GM19239 (cell line): ENCODE results near the gene TEDDM1.
A peak's percentile ranks its signal among the peaks of the same experiment; 100 is the strongest.
"Not testable (repeated sequence)": the region's sequence is repeated elsewhere in the genome, so short reads cannot be mapped to it uniquely, and the experiment has no call there.

Experiments
- DNase-seq: peaks from one replicate; pipeline ENCODE4 v3.0.0; 2011; ENCODE audit warnings: low spot score; ENCODE audit not compliant: insufficient read length
- FAIRE-seq: peaks from 2 replicates; lab custom pipeline; 2011; peaks lifted over from hg19 to GRCh38; lab: Jason Lieb, UNC

Gene TEDDM1

DNA sequence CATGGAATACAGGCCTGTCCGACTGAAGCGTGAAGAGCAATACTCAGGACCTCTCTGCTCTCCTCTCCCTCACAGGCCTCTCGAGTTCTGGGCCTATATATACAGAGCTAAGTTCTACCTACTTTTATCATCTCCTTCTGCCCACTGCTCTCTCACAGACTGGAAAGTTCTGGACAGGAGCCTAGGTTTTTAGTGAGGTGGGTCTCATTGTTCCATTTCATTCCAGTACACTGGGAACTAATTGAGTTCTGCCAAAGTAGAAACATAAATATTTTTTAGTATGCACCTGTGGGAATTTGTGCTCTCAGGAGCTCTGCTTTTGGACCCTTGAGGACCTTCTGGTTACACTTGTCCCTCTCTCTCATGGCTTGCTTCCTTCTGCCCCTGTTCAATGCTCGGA lies at the start of gene TEDDM1:
TEDDM1 (minus strand) TSS at position 101 of the 400 bp plus-strand sequence. CDS start 182 bp downstream, outside the sequence.
- no peak for FAIRE-seq
- DNase-seq: no peak

GRCh38 chr1:182450087-182450486 lies 49.6 kb upstream of the TEDDM1 start, which contains the start of gene RGSL1:
Gene RGSL1 (plus strand): TSS chr1:182450146. CDS start chr1:182450166, 20 bp downstream.
- FAIRE-seq: no peak
- DNase-seq: no peak

DNA sequence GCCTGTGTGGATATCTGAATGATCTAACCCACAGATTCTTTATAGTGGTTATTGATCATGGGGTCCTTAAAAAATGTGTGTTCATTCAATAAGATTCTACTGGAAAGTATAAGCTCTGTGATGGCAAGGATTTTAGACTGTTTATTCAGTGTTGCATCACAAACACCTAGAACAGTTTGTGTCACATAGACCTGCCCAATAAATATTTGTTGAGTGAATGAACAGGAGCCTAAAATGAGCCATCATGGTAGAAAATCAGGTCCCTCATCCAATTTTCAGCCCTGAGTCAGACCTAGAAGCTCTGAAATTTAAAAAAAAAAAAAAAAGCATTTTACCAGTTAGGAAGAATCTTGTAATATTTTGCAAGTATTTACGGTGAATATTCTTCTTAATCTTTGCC lies 47.2 kb upstream of the TEDDM1 start:
- no peak for DNase-seq
- FAIRE-seq: no peak

- not testable (repeated sequence) for DNase-seq, FAIRE-seq
These were observed 46.7 kb upstream of the TEDDM1 start for GRCh38 chr1:182447124-182447523.

- peak; percentile 95 for FAIRE-seq
These were observed 45.7 kb upstream of the TEDDM1 start for GRCh38 chr1:182446033-182446669.

DNA sequence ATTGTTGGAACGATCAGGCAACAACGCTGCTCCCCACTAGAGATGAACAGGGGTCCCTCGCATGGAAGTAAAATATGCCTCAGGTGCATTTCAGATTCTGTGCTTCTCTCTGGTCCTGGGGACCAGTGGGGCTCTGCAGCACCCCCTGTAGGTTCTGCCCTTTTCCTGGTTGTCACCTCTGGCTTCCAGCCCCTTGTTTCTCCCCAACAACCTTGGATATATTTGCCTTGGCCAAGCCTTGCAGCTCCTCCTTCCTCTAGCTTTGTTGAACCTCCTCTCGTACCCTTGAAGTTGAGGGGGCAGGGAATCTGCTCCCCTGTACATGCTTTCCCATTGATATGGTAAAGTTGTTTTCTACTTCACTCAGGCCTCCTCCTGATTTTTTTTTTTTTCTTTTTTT lies 44.0 kb upstream of the TEDDM1 start:
- FAIRE-seq (no peak), DNase-seq (no peak)

More at GRCh38 chr1:182446033-182446669, 45.7 kb upstream of the TEDDM1 start:
- DNase-seq: no peak

DNA sequence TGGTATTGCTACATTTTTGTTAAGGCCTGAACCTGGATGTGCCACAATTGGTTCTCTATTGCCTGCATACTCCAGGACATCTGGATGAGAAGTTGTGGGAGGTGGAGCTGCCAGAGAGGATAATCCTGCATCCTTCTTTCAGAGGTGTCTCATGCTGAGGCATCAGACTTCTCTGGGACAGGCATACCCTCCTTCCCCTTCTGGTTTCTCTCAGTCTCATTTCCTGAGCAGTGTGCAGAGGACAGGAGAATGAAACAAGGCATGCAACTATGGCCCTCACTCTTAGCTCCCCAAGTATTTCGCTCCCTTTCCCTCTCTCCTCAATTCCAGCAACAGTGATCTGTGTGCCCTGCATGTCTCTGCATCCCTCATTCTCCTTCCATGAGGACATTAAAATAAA lies 41.9 kb upstream of the TEDDM1 start:
- FAIRE-seq (no peak), DNase-seq (no peak)

DNA sequence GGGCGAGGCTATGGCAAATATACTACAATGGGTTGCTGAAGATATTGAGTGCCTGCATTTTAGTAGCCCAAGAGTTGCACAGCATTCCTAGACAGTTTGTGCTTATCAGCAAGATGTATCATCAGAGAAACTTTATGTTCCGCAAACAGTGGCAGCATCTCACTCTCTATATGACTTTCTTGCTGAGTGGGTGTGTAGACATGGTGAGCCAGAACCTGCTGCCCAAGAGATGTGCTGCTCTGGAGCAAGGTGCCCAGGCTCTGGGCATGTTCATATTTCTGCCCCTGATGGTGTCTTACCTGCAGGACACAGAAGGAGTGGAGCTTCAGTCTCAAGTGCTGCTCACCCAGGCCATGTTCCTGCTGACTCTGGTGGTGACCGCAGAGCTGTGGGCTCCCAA lies 41.3 kb upstream of the TEDDM1 start:
- FAIRE-seq: no peak

GRCh38 chr1:182438326-182438725 lies 37.9 kb upstream of the TEDDM1 start:
- DNase-seq (no peak), FAIRE-seq (no peak)

More for the DNA sequence above, 41.3 kb upstream of the TEDDM1 start:
- no peak for DNase-seq

DNA sequence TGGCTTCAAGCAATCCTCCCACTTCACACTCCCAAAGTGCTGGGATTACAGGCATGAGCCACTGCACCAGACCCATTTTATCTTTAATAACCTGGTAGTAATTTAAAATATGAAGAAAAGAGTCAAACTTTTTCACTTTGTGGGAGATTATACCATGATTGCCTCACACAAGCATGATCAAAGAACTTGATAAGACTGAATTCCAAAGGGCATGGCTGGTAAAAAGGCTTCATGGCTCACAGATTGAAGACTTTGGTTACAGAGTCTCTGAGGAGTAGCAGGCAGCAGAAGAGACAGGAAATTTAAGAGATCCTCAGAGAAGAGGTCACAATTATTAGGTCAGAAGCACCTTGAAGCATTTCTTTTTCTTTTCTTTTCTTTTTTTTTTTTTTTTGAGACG lies 33.1 kb upstream of the TEDDM1 start:
- no peak for FAIRE-seq
- no peak for DNase-seq

DNA sequence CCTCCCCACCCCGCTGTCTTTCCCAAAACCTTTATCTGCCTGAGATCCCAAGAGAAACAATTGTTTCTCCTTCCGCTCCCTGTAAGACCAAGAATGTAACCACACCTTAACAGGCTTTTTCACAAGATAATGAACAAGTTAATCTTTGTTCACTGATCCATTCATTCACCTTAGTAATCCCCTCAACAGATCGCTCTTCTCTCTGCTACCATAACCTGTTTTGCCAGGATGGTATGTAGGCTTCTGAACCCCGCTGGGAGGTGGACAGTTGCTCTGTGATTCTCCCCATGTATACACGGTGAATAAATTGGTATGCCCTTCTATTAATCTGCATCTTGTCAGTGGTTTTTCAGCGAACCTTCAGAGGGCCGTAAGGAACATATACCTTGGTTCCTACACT lies 30.8 kb upstream of the TEDDM1 start:
- DNase-seq: no peak
- FAIRE-seq: no peak

GRCh38 chr1:182430263-182431068 lies 30.0 kb upstream of the TEDDM1 start:
- DNase-seq: no peak

GRCh38 chr1:182428043-182428442 lies 27.6 kb upstream of the TEDDM1 start:
- DNase-seq (no peak), FAIRE-seq (peak; percentile 71)

More at GRCh38 chr1:182430263-182431068, 30.0 kb upstream of the TEDDM1 start:
- peak; percentile 84 for FAIRE-seq

GRCh38 chr1:182426442-182427430 lies 26.3 kb upstream of the TEDDM1 start:
- FAIRE-seq: peak; percentile 96
- no peak for DNase-seq

DNA sequence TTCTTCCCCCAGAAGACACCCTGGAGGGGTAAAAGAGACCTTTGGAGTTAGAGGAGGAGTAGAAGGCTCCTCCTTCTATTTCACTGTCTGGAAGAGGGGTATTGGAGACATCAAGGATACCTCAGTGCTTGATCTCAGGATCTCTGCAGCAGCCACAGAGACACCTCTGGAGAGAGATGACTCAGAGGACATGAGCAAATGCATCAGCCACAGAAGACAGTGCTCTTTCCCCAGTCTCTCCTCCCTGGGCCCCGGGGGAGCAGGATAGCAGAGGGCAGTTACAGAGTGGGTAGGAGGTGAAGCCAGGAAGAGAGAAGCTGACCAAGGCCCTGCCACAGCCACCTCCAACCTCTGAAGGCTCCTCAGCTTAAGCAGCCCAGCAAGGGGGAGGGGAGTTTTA lies 15.3 kb upstream of the TEDDM1 start:
- FAIRE-seq: no peak
- no peak for DNase-seq

DNA sequence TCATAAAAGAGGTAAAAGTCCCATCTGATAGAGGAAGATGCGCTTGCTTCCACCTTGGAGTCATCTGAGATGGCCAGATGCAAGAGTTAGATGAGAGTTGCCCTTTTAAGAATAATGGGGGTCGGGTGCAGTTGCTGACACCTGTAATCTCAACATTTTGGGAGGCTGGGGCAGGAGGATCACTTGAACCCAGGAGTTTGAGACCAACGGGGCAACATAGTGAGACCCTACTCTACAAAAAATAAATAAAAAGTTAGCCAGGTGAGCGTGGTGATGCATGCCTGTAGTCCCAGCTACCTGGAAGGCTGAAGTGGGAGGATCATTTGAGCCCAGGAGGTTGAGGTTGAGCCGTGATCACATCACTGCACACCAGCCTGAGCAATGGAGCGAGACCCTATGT lies 13.5 kb upstream of the TEDDM1 start:
- no peak for FAIRE-seq
- DNase-seq: no peak

- no peak for FAIRE-seq
- no peak for DNase-seq
These were observed 13.0 kb upstream of the TEDDM1 start for GRCh38 chr1:182413486-182413885.

DNA sequence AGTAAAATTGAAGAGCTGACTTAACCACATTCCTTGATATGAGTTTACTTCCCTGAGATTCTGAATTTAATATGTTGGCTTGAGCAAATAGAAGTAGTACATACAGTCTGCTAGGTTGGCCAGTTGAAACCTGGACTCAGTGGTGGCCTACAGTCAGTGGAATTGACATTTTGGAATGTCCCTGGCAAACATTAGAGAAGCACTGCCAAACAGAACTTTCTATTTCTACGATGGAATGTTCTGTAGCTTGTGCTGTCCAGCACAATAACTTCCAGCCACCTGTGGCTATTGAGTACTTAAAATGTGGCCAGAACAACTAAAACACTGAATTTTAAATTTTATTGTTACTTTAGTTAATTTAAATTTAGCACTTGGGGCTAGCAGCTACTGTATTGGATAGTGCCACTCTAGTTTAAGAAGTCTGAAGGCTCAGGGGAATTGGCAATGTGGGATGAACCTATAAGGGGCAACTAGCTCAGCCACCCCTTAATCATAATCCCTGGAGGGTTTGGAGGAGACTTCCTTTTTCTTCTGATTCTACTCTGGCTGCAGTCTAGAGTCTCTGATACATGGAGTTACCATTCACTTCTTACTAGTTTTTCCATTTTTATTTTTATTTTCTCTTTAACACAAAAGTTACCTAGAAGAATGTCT lies 10.3 kb upstream of the TEDDM1 start:
- no peak for DNase-seq
- FAIRE-seq: no peak

- DNase-seq (no peak), FAIRE-seq (no peak)
These were observed 9.7 kb upstream of the TEDDM1 start for GRCh38 chr1:182410138-182410537.
